HG03064 (cell line): Measurements from ENCODE around the gene PROX1.

Experiments
- ATAC-seq: cut with Tn5 transposase; IDR thresholded peaks from one replicate; pipeline ENCODE4 v1.9.1; 2021; ENCODE audit warnings: low read depth; ENCODE audit not compliant: unreplicated experiment

The PROX1 gene

GRCh38 chr1:213987927-213988506 lies at the start of gene PROX1:
Gene PROX1, plus strand, starts transcription at chr1:213987973. Its CDS starts 8,563 bp downstream, at chr1:213996536.
- no peak for ATAC-seq

GRCh38 chr1:213938776-213939175 lies 49.0 kb upstream of the PROX1 start:
- no peak for ATAC-seq

GRCh38 chr1:213939888-213940287 lies 47.9 kb upstream of the PROX1 start:
- ATAC-seq = no peak

GRCh38 chr1:213940947-213941346 lies 46.8 kb upstream of the PROX1 start:
- ATAC-seq = no peak

- no peak for ATAC-seq
Observed at GRCh38 chr1:213942061-213942460, 45.7 kb upstream of the PROX1 start.

GRCh38 chr1:213947200-213947801 lies 40.5 kb upstream of the PROX1 start:
- no peak for ATAC-seq

GRCh38 chr1:213951876-213952275 lies 35.9 kb upstream of the PROX1 start:
- no peak for ATAC-seq

GRCh38 chr1:213953806-213954205 lies 34.0 kb upstream of the PROX1 start:
- no peak for ATAC-seq

- no peak for ATAC-seq
Observed at GRCh38 chr1:213956295-213956770, 31.4 kb upstream of the PROX1 start.

- ATAC-seq = no peak
Observed at GRCh38 chr1:213958346-213958745, 29.4 kb upstream of the PROX1 start.

GRCh38 chr1:213960963-213961362 lies 26.8 kb upstream of the PROX1 start:
- no peak for ATAC-seq

GRCh38 chr1:213962508-213962907 lies 25.3 kb upstream of the PROX1 start:
- ATAC-seq = no peak

GRCh38 chr1:213966122-213966521 lies 21.7 kb upstream of the PROX1 start:
- ATAC-seq = no peak

GRCh38 chr1:213968146-213968825 lies 19.5 kb upstream of the PROX1 start:
- no peak for ATAC-seq

GRCh38 chr1:213969958-213970555 lies 17.7 kb upstream of the PROX1 start:
- no peak for ATAC-seq

GRCh38 chr1:213972141-213972540 lies 15.6 kb upstream of the PROX1 start:
- ATAC-seq = no peak

- no peak for ATAC-seq
Observed at GRCh38 chr1:213973129-213973528, 14.6 kb upstream of the PROX1 start.

- ATAC-seq = no peak
Observed at GRCh38 chr1:213976665-213977485, 10.9 kb upstream of the PROX1 start.

GRCh38 chr1:213977486-213977842 lies 10.3 kb upstream of the PROX1 start:
- no peak for ATAC-seq

- no peak for ATAC-seq
Observed at GRCh38 chr1:213977909-213978308, 9.9 kb upstream of the PROX1 start.
